Aorta (tissue), 5 donors: ENCODE measurements around the gene MRTFA. TPM values are rescaled to one million over a fixed set of nuclear protein-coding genes. Genes with fewer than 3 reads are reported as not detected.

ENCODE experiments used
- ATAC-seq: fragments of 200-7000 bp; cut with Tn5 transposase; one replicate; pipeline ENCODE4 v1.9.1; 2022; ENCODE audit warnings: moderate library complexity; ENCODE audit not compliant: low FRiP score
- DNase-seq, 2 donors: peaks; one replicate each; pipeline ENCODE4 v3.0.0-alpha.2; 2020
- H3K27ac ChIP-seq, 2 donors: one replicate each; pipeline ENCODE4 v1.5.1; 2013; ENCODE audit warnings: low read length in 2 of 2, mild to moderate bottlenecking in 2 of 2, moderate library complexity in 2 of 2, control low read depth in 1 of 2, inconsistent platforms in 1 of 2, low read depth in 1 of 2
- H3K27me3 ChIP-seq, 2 donors: one replicate each; pipeline ENCODE4 v1.6.1; 2013; ENCODE audit warnings: control low read depth in 1 of 2, low read length in 1 of 2, mild to moderate bottlenecking in 1 of 2, moderate library complexity in 1 of 2; ENCODE audit not compliant: insufficient read depth in 2 of 2, control insufficient read depth in 1 of 2
- H3K36me3 ChIP-seq, 2 donors: one replicate each; pipeline ENCODE4 v1.6.1; 2013; ENCODE audit warnings: control low read depth in 1 of 2, low read length in 1 of 2, mild to moderate bottlenecking in 1 of 2; ENCODE audit not compliant: insufficient read depth in 2 of 2, control insufficient read depth in 1 of 2
- H3K4me1 ChIP-seq, 2 donors: one replicate each; pipeline ENCODE4 v1.6.1; 2013; ENCODE audit warnings: low read length in 2 of 2, control low read depth in 1 of 2, mild to moderate bottlenecking in 1 of 2, moderate library complexity in 1 of 2; ENCODE audit not compliant: insufficient read depth in 2 of 2, control insufficient read depth in 1 of 2
- H3K4me3 ChIP-seq, 2 donors: one replicate each; pipeline ENCODE4 v1.5.1; 2013; ENCODE audit warnings: low read length in 2 of 2, control low read depth in 1 of 2, mild to moderate bottlenecking in 1 of 2
- H3K9me3 ChIP-seq: one replicate; pipeline ENCODE4 v1.6.1; 2013; ENCODE audit warnings: mild to moderate bottlenecking, low read length; ENCODE audit not compliant: control insufficient read depth
- WGBS, 2 donors: extraction: QIAGEN DNeasy Blood & Tissue Kit; methylation state at CpG; one replicate each; pipeline ENCODE4 v1.1.7; 2013; 5-methylcytosine and 5-hydroxymethylcytosine counted together
- intact Hi-C, 2 donors: fragments of 100-400 bp; cut with DNase I; formaldehyde crosslinking; loops; one replicate each; pipeline versions ENCODE4 v1.14.2 to v1.15.0; 2022
- polyA plus RNA-seq, 2 donors: library from polyadenylated mRNA; stranded (reverse); fragments of 200-250 nt; gene quantifications; one replicate each; pipeline ENCODE4 v1.2.3, GENCODE V29; 2013
- total RNA-seq, 2 donors: library from RNA; stranded (reverse); fragmentation: NEBNext Ultra II Directional; extraction: Animal tissue kit (Norgen Biotek cat#: 25700); gene quantifications; one replicate each; pipeline ENCODE4 v1.2.1, GENCODE V29; 2021
- donor health status: healthy with polysubstance abuse.
- donor health status: Bipolar disorder and iron deficiency.
- donor health status: DM: no; HTN: no; CAD: no.
- donor health status: DM: no; HTN: no; CAD: no.
- donor health status: DM: yes; HTN: yes; CAD: no.

Gene MRTFA
- total and polyA plus RNA-seq, 4 donors = 12.9 to 77.4 (median 51.9) TPM

DNA sequence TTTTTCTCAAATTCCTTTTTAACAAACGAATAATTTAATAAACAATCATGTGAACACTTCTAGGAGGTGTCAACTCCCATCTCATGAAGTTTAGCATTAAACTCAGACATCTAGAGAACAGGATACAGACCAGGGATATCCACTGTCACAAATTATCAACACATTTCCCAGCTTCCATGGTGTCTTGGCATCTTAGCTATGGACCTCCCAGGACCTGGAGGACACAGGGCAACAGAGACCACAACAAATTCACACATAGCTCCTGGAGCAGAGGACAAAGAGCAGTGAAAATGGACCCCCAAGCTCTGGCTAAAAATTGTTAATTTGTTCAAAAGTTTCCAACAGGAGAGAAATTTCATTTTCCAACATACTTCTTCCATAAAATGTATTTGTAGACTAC, 163.9 kb downstream of the MRTFA start:
- no peaks in the 10 kb centered on the region for H3K27me3 ChIP-seq
- no peak for DNase-seq
- H3K9me3 ChIP-seq = no peaks in the 10 kb centered on the region
- no peak for ATAC-seq
- no peak overlapping the region for H3K27ac ChIP-seq
- peaks cover 0 to 2% of the 10 kb centered on the region in 2 donors for H3K4me1 ChIP-seq
- H3K4me3 ChIP-seq = no peak overlapping the region
- no peaks in the 10 kb centered on the region for H3K36me3 ChIP-seq
- WGBS, 2 donors = 94 to 96% methylated on average over 1 of the region's 1 CpG
- intact Hi-C loops = no loop called here

DNA sequence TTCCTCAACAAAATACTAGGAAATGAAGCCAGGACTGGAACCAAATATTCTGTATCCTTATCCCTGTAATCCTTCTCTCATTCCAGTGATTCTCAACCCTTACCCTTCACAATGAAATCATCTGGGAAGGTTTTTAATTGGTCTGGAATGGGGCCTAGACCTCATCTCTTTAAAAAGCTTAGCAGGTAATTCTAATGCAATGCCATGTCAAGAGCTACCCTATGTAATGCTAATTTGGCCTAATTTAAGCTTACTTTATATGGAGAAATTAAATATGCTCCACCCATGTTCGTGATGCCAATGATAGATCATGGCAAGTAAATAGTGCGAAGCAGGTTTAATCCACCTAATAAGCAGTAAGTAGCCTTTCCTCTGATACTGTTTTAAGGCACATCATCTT, 164.5 kb downstream of the MRTFA start:
- intact Hi-C loops = no loop called here
- peaks cover 0 to 2% of the 10 kb centered on the region in 2 donors for H3K4me1 ChIP-seq
- WGBS, 2 donors = 97 to 99% methylated on average over 2 of the region's 2 CpGs

DNA sequence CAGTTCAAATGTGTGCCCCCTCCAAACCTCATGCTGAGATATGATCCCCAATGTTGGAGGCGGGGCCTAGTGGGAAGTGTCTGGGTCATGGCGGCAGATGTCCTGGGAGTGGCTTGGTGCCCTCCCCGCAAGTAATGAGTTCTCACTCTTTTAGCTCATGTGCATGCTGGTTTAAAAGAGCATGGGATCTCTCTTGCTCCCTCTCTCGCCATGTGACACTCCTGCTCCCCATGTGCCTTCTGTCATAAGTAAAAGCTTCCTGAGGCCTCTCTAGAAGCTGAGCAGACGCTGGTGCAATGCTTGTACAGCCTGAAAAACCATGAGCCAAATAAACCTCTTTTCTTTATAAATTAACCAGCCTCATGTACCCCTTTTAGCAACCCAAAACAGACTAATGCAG, 167.3 kb downstream of the MRTFA start:
- no peak for ATAC-seq

More for the DNA sequence above, 164.5 kb downstream of the MRTFA start:
- no peaks in the 10 kb centered on the region for H3K9me3 ChIP-seq
- H3K27me3 ChIP-seq = no peaks in the 10 kb centered on the region
- no peak overlapping the region for H3K27ac ChIP-seq
- H3K36me3 ChIP-seq = no peaks in the 10 kb centered on the region
- no peak overlapping the region for H3K4me3 ChIP-seq
- DNase-seq = no peak
- no peak for ATAC-seq

DNA sequence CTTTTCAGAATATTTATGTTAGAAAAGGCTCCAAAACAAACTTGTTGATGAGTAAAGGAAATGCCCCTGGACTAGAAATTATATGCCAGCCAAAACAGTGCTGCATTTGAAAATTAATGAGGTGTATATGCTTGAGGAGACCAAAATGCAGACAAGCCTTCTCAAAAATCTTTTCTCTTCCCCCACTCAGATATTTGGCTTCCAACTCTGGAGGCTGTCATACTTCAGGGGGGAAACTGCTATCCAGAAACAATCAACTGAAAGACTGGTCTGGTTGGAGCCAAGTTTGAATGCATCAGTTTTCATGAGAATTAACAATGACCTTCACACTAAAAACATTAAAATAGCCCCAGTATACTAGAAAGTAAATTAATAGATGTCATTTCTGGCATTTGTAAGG, 167.9 kb downstream of the MRTFA start:
- Histone ChIP-seq H3K4me1 (peaks cover 0 to 2% of the 10 kb centered on the region in 2 donors), H3K27ac (no peak overlapping the region), H3K36me3 (no peaks in the 10 kb centered on the region), H3K9me3 (no peaks in the 10 kb centered on the region), H3K27me3 (no peaks in the 10 kb centered on the region), H3K4me3 (no peak overlapping the region)
- intact Hi-C loops = no loop called here
- no peak for DNase-seq
- no peak for ATAC-seq

More for the DNA sequence above, 167.3 kb downstream of the MRTFA start:
- no peak for DNase-seq
- H3K9me3 ChIP-seq = no peaks in the 10 kb centered on the region
- 96 to 97% methylated on average over 5 of the region's 5 CpGs for WGBS, 2 donors
- intact Hi-C loops = no loop called here
- H3K36me3 ChIP-seq = no peaks in the 10 kb centered on the region
- no peak overlapping the region for H3K27ac ChIP-seq
- no peaks in the 10 kb centered on the region for H3K27me3 ChIP-seq
- no peak overlapping the region for H3K4me3 ChIP-seq
- peaks cover 0 to 2% of the 10 kb centered on the region in 2 donors for H3K4me1 ChIP-seq

DNA sequence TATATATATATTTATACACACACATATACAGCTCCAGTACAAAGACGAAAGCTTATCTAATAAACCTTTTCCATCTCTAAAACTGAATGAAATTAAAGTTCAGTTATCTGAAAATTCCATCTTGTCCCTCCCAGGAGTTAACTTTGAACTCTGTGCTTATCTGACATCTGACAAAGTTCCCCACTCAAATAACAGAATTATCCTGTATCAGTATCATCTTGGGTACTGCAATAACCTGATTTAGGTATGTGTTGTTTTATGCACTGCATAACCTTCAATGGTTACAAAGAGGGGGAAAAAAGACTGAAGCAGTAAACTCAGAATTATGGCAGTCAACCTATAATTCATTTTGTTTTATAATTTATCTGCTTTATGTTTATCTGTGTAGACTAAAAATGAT, 169.5 kb downstream of the MRTFA start:
- Histone ChIP-seq H3K27me3 (no peaks in the 10 kb centered on the region), H3K9me3 (no peaks in the 10 kb centered on the region), H3K4me3 (no peak overlapping the region), H3K27ac (no peak overlapping the region), H3K36me3 (peaks cover 0 to 4% of the 10 kb centered on the region in 2 donors), H3K4me1 (peaks cover 0 to 2% of the 10 kb centered on the region in 2 donors)
- DNase-seq (no peak), ATAC-seq (no peak)
- intact Hi-C loops = no loop called here
- WGBS, 2 donors = 95 to 100% methylated on average over 1 of the region's 1 CpG

DNA sequence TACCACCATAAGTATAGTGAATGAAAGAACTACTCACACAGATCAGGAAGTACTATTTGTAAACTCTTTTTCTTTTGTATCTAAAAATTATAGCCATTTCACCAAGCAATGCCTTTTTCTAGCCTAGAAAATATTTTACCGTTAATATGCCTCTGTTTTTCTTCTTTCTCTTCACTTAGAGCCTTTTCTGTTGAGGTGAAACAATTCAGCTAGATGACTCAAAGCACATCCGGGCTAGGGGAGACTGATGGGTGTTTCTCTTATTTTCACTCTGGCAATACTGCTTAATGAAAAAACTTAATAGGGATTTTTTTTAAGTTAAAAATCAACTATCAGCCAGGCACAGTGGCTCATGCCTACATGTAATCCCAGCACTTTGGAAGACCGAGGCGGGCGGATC, 172.8 kb downstream of the MRTFA start:
- Histone ChIP-seq H3K4me1 (peaks cover 0 to 2% of the 10 kb centered on the region in 2 donors), H3K27me3 (no peaks in the 10 kb centered on the region), H3K9me3 (no peaks in the 10 kb centered on the region), H3K27ac (no peak overlapping the region), H3K4me3 (no peak overlapping the region), H3K36me3 (peaks cover 0 to 4% of the 10 kb centered on the region in 2 donors)
- ATAC-seq (no peak), DNase-seq (no peak)
- intact Hi-C loops = no loop called here
- 79 to 83% methylated on average over 5 of the region's 5 CpGs for WGBS, 2 donors

DNA sequence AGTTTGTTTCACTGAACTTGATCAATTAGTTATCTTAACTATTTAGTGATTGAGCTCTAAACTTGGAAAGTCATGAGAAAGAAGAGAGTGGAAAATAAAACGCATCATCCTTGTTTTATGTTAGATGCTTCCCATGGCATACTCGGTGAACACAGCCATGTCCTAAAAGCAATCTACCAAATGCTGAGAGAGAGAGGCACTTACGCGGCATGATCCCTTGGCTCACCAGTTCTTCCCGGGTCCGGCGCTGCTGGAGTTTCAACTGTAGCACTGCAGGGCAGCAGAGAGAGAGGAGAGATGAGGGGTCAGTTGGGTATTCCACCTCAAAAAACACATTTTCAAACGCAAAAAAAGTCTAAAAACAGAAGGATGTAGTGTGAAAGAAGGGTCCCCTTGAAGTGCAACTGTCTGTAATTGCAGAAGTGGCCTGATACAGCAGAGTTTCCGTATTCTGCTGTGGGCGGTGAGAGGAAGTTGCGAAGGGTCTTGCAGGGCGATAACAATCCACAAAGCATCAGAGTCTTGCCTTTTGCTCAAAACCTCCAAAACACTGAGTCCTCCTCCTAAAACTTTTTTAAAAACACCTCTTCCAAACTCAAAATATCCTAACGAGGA, 173.4 kb downstream of the MRTFA start:
- 89 to 90% methylated on average over 13 of the region's 13 CpGs for WGBS, 2 donors
- intact Hi-C loops = no loop called here
- DNase-seq = no peak
- Histone ChIP-seq H3K9me3 (no peaks in the 10 kb centered on the region), H3K4me1 (peaks cover 0 to 2% of the 10 kb centered on the region in 2 donors), H3K27ac (no peak overlapping the region), H3K36me3 (peaks cover 0 to 4% of the 10 kb centered on the region in 2 donors), H3K27me3 (no peaks in the 10 kb centered on the region), H3K4me3 (no peak overlapping the region)
- ATAC-seq = no peak

DNA sequence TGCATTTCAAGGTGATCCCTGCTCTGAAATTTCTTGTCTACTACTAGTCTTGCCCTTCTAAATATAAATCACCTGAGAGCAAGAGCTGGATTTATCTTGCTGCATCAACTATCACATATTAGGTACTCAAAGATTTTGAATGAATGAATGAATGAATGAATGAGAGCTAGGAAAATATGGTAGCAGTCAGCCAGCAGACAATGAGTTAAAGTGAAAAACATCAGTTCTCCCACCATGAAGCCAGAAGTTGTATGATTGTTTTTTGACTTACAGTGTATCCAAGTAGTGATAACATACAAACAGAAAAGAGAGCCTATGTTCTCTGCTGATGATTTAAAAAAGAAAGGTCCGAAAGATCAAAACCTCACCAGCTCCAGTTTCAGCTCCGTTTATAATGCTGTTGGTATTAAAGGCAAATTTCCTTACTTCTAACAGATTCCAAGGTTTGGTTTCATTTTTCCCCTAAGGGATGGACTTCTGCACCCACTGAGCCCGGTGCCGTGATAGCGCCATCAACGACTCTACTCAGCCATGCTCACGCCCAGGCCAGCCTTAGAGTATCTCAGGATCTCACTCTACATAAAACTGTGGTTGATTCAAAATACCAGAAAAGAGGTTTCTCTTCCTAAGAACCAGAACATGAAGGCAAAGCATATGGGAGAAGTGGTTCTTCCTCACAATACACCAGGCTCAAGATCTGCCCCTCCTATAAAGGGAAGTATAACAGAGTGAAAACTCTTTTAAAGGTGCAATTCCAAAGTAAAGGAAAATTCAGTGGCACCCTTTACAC, 174.1 kb downstream of the MRTFA start:
- intact Hi-C loops = no loop called here
- H3K9me3 ChIP-seq = no peaks in the 10 kb centered on the region
- H3K36me3 ChIP-seq = peaks cover 0 to 4% of the 10 kb centered on the region in 2 donors
- H3K4me1 ChIP-seq = no peaks in the 10 kb centered on the region
- no peak for ATAC-seq
- no peak overlapping the region for H3K27ac ChIP-seq
- no peaks in the 10 kb centered on the region for H3K27me3 ChIP-seq
- WGBS, 2 donors = 78 to 79% methylated on average over 7 of the region's 7 CpGs
- no peak for DNase-seq
- H3K4me3 ChIP-seq = no peak overlapping the region

DNA sequence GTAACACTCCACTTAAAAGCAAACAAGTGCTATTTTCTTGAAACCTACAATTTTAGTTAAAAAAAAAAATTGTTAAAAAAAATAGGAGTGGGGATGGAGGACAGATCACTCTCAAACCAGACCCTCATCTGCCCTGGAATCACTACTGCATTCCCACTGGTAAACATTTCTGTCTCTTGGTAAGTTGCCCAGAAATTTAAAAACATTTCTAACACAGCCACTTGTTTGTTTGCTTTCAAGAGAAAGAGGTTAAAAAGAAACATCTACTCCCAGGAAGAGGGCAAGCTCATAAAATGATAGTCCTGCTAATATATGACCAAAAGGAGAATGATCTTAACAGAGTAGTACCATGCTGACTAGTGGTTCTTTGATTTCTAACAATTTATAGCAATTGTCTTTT, 182.8 kb downstream of the MRTFA start:
- intact Hi-C loops = loop anchor here in 1 of 2 donors (5.0 kb wide), 1 partner anchor 34 kb away; no protein-coding TSS in a partner anchor
- no peak overlapping the region for H3K4me3 ChIP-seq
- H3K27ac ChIP-seq = no peak overlapping the region
- peaks cover 2 to 11% of the 10 kb centered on the region in 2 donors for H3K4me1 ChIP-seq
- ATAC-seq (no peak), DNase-seq (no peak)
- H3K27me3 ChIP-seq = no peaks in the 10 kb centered on the region
- H3K36me3 ChIP-seq = no peaks in the 10 kb centered on the region
- no peaks in the 10 kb centered on the region for H3K9me3 ChIP-seq
